PC-3 (cell line): ENCODE measurements around the gene SCN2B. TPM values are rescaled to one million over a fixed set of nuclear protein-coding genes. Genes with fewer than 3 reads are reported as not detected.

Experiments
- ATAC-seq: fragments of 200-7000 bp; cut with Tn5 transposase; 2 replicates; pipeline ENCODE4 v1.9.1; 2020; ENCODE audit warnings: mild to moderate bottlenecking, moderate library complexity
- BruUV-seq: library from RNA; stranded (reverse); fragments of 400-500 nt; replicated peaks from 2 replicates; lab custom pipeline; 2021; lab: Mats Ljungman, UMichigan
- CTCF ChIA-PET: fragments of 300-600 bp; sonication (Branson Sonifier 250); formaldehyde crosslinking; loops from one replicate; lab custom pipeline; 2022; ENCODE audit warnings: antibody characterized with exemption; lab: Charles Lee
- POLR2A ChIA-PET: fragments of 300-600 bp; sonication (Branson Sonifier 250); formaldehyde crosslinking; loops from one replicate; lab custom pipeline; 2022; ENCODE audit warnings: antibody characterized with exemption; ENCODE audit not compliant: unreplicated experiment; lab: Charles Lee
- DNase-seq: peaks from one replicate; pipeline ENCODE4 v3.0.0-alpha.2; 2015
- H2AFZ ChIP-seq: fragments of 300-600 bp; sonication (generic); 2 replicates; pipeline ENCODE4 v1.6.0; 2016; ENCODE audit warnings: antibody characterized with exemption, low read length
- H3F3A ChIP-seq: fragments of 300-600 bp; sonication (generic); one replicate; pipeline ENCODE4 v1.6.0; 2017; ENCODE audit warnings: antibody characterized with exemption, low read length, control low read depth, mild to moderate bottlenecking; ENCODE audit not compliant: unreplicated experiment
- H3K27ac ChIP-seq: fragments of 300-600 bp; sonication (generic); 2 replicates; pipeline ENCODE4 v1.5.1; 2016; ENCODE audit warnings: mild to moderate bottlenecking, low read length
- H3K27me3 ChIP-seq: fragments of 300-600 bp; sonication (generic); 2 replicates; pipeline ENCODE4 v1.6.1; 2016; ENCODE audit warnings: low read length, mixed read lengths
- H3K36me3 ChIP-seq: fragments of 300-600 bp; sonication (generic); 2 replicates; pipeline ENCODE4 v1.6.1; 2016; ENCODE audit warnings: low read depth, mixed run types, low read length, mixed read lengths
- H3K4me1 ChIP-seq: fragments of 300-600 bp; sonication (generic); 2 replicates; pipeline ENCODE4 v1.5.1; 2016; ENCODE audit warnings: low read length; ENCODE audit not compliant: insufficient read depth
- H3K4me2 ChIP-seq: fragments of 300-600 bp; sonication (generic); 2 replicates; pipeline ENCODE4 v1.6.0; 2016; ENCODE audit warnings: low read length
- H3K4me3 ChIP-seq: fragments of 300-600 bp; sonication (generic); 2 replicates; pipeline ENCODE4 v1.5.1; 2016; ENCODE audit warnings: mild to moderate bottlenecking, low read length, mixed read lengths
- H3K79me2 ChIP-seq: fragments of 300-600 bp; sonication (generic); 2 replicates; pipeline ENCODE4 v1.6.1; 2017; ENCODE audit warnings: low read length, mixed read lengths
- H3K9ac ChIP-seq: fragments of 300-600 bp; sonication (generic); 2 replicates; pipeline ENCODE4 v1.6.0; 2016; ENCODE audit warnings: mild to moderate bottlenecking, low read length
- H3K9me2 ChIP-seq: fragments of 300-600 bp; sonication (generic); replicated peaks from 2 replicates; pipeline ENCODE4 v1.6.1; 2016; ENCODE audit warnings: mixed run types, low read length, mixed read lengths
- H3K9me3 ChIP-seq: fragments of 300-600 bp; sonication (generic); 2 replicates; pipeline ENCODE4 v1.6.1; 2016; ENCODE audit warnings: low read length, mixed read lengths
- H4K20me1 ChIP-seq: fragments of 300-600 bp; sonication (generic); 2 replicates; pipeline ENCODE4 v1.6.1; 2016; ENCODE audit warnings: low read length, mixed read lengths
- EZH2 ChIP-seq: fragments of 300-600 bp; sonication (generic); IDR thresholded peaks from one replicate; pipeline ENCODE4 v1.6.1; 2017; ENCODE audit warnings: antibody characterized with exemption, mild to moderate bottlenecking, low read length; ENCODE audit not compliant: unreplicated experiment
- EZH2phosphoT487 ChIP-seq: fragments of 300-600 bp; sonication (generic); IDR thresholded peaks from 2 replicates; pipeline ENCODE4 v1.6.1; 2018; ENCODE audit warnings: mild to moderate bottlenecking, antibody characterized with exemption, low read length, borderline replicate concordance
- intact Hi-C: fragments of 100-400 bp; cut with micrococcal nuclease; formaldehyde crosslinking; loops from 2 replicates; pipeline ENCODE4 v1.9.0; 2023
- total RNA-seq: library from RNA; depleted of rRNA; stranded (reverse); fragments of >200 nt; gene quantifications from 2 replicates; pipeline ENCODE4 v1.2.3, GENCODE V29; 2014
- TF ChIP-seq, protein P1 (sequence below): fragments of 300-600 bp; sonication (generic); conservative IDR thresholded peaks from 2 replicates; pipeline ENCODE4 v1.5.1; 2017; ENCODE audit warnings: antibody characterized with exemption, low read depth, mild to moderate bottlenecking, low read length

Gene SCN2B
- total RNA-seq, 1 experiment from 2014 or later = not detected

DNA sequence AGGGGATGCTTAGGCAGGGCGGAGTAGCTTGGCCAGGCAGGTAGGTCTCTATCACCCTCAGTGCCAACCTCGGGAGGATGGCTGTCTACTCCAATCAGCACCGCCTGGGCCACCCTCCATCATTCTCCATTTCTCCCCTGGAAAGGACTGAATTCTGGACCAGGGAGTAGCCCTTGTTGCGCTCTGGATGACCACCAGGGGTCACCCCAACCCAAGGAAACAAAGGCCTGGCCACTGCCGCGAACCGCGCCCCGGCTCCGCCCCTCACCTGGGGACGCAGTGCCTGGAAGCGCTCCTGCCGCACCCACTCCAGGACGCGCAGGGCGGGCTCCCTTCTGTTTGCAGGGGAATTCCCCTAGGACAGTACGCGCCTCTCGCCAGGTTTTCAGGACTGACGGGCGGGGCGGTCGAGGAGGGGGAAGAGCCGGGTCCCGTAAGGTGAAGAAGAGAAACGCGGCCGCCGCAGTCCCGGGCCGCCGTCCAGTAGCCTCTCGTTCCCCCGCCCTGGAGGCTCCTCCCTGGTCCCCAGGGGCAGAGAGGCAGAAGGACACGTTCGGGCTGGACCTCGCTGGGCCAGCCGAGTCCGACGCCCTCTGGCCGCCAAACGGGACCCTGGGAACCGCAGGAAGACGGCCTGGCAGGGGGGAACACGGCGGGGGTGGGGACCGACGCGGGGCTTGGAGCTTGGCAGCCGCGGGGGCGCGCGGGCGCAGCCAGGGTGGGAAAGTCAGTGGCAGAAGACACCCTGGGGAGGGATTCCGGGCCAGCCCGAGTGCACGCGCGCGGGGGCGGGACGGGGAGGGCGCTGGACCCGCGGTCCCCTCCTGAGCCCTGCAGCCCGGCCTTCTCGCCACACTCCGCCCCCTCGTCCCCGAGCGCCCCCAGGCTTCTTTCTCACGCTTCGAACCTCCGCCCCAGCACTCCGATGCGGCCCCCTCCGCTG, 30.9 kb downstream of the SCN2B start:
- POLR2A ChIA-PET = no interaction called here
- DNase-seq (peak; percentile 95), ATAC-seq (peak; percentile 96)
- Histone ChIP-seq H3K9me3 (no peaks in the 10 kb centered on the region), H3K4me1 (no peaks in the 10 kb centered on the region), H3K4me3 (peak overlapping the region; percentile 87), H4K20me1 (no peaks in the 10 kb centered on the region), H3K79me2 (no peaks in the 10 kb centered on the region), H3K27me3 (peaks cover 42% of the 10 kb centered on the region), H3F3A (no peaks in the 10 kb centered on the region), H3K4me2 (peak overlapping the region; percentile 92), H3K9ac (peak overlapping the region; percentile 42), H3K36me3 (no peaks in the 10 kb centered on the region), H3K9me2 (no peaks in the 10 kb centered on the region), H3K27ac (no peak overlapping the region), H2AFZ (peak overlapping the region; percentile 90)
- CTCF ChIA-PET = no interaction called here
- BruUV-seq = no TSS peak
- intact Hi-C loops = loop anchor here (1.0 to 5.0 kb wide), 7 partner anchors 26 to 421 kb away; no protein-coding TSS in a partner anchor
- TF ChIP-seq EZH2phosphoT487 = no peak
- TF ChIP-seq, protein P1, sequence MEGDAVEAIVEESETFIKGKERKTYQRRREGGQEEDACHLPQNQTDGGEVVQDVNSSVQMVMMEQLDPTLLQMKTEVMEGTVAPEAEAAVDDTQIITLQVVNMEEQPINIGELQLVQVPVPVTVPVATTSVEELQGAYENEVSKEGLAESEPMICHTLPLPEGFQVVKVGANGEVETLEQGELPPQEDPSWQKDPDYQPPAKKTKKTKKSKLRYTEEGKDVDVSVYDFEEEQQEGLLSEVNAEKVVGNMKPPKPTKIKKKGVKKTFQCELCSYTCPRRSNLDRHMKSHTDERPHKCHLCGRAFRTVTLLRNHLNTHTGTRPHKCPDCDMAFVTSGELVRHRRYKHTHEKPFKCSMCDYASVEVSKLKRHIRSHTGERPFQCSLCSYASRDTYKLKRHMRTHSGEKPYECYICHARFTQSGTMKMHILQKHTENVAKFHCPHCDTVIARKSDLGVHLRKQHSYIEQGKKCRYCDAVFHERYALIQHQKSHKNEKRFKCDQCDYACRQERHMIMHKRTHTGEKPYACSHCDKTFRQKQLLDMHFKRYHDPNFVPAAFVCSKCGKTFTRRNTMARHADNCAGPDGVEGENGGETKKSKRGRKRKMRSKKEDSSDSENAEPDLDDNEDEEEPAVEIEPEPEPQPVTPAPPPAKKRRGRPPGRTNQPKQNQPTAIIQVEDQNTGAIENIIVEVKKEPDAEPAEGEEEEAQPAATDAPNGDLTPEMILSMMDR = peak; percentile 96
- TF ChIP-seq EZH2 = no peak

GRCh38 chr11:118144301-118145268, 31.9 kb downstream of the SCN2B start:
- TF ChIP-seq, protein P1 = no peak
- TF ChIP-seq EZH2 (no peak), EZH2phosphoT487 (no peak)
- no peaks in the 10 kb centered on the region for H4K20me1 ChIP-seq
- no peak overlapping the region for H3K4me2 ChIP-seq
- intact Hi-C loops = loop anchor here (1.0 to 5.0 kb wide), 7 partner anchors 27 to 422 kb away; no protein-coding TSS in a partner anchor
- ATAC-seq (no peak), DNase-seq (no peak)
- peaks cover 44% of the 10 kb centered on the region for H3K27me3 ChIP-seq
- BruUV-seq = no TSS peak
- no peaks in the 10 kb centered on the region for H3K79me2 ChIP-seq
- POLR2A ChIA-PET = interaction anchor here (0.7 kb wide), 1 partner anchor 460 kb away, joined by 15 read pairs; no protein-coding TSS in a partner anchor
- no peaks in the 10 kb centered on the region for H3K4me1 ChIP-seq
- no peaks in the 10 kb centered on the region for H3K36me3 ChIP-seq
- no peak overlapping the region for H3K9ac ChIP-seq
- H3K27ac ChIP-seq = no peak overlapping the region
- no peaks in the 10 kb centered on the region for H3K9me3 ChIP-seq
- CTCF ChIA-PET = interaction anchor here (0.6 to 1.1 kb wide), 2 partner anchors 27 to 54 kb away, joined by 3 to 5 read pairs; no protein-coding TSS in a partner anchor
- H3F3A ChIP-seq = no peaks in the 10 kb centered on the region
- no peak overlapping the region for H3K4me3 ChIP-seq
- H2AFZ ChIP-seq = 0 out of 2 replicates have a peak overlapping the region, but pooled peaks have one; percentile 18
- no peaks in the 10 kb centered on the region for H3K9me2 ChIP-seq
